Activated CD8-positive, alpha-beta memory T cell treated with anti-CD3 and anti-CD28 coated beads, Interleukin-2, amount 10 ng/mL, durations not matched to agents 7 days and 5 days (primary cell): ENCODE measurements around the gene MFSD6. TPM values are rescaled to one million over a fixed set of nuclear protein-coding genes. Genes with fewer than 3 reads are reported as not detected.
"Not testable (repeated sequence)": the region's sequence is repeated elsewhere in the genome, so short reads cannot be mapped to it uniquely, and the experiment has no call there.

Source experiments
- ATAC-seq: fragments of 150-1000 bp; cut with Tn5 transposase; one replicate; pipeline ENCODE4 v1.10.0; 2021; ENCODE audit warnings: moderate library complexity
- CTCF ChIA-PET: fragments of 350-600 bp; sonication (Branson Sonifier 250); formaldehyde crosslinking; loops from one replicate; lab custom pipeline; 2021; ENCODE audit warnings: antibody characterized with exemption; lab: Charles Lee
- DNase-seq: peaks from one replicate; pipeline ENCODE4 v3.0.0-alpha.2; 2020
- H3K27ac Mint-ChIP-seq: one replicate; pipeline ENCODE4 v1.8.0; 2021; ENCODE audit warnings: mild to moderate bottlenecking, mixed read lengths
- H3K27me3 Mint-ChIP-seq: one replicate; pipeline ENCODE4 v1.8.0; 2021; ENCODE audit warnings: mixed read lengths
- H3K36me3 Mint-ChIP-seq: one replicate; pipeline ENCODE4 v1.8.0; 2021; ENCODE audit warnings: mild to moderate bottlenecking, mixed read lengths
- H3K4me1 Mint-ChIP-seq: one replicate; pipeline ENCODE4 v1.8.0; 2021; ENCODE audit warnings: mixed read lengths
- H3K4me3 Mint-ChIP-seq: one replicate; pipeline ENCODE4 v1.8.0; 2021; ENCODE audit warnings: mild to moderate bottlenecking, moderate library complexity, mixed read lengths
- H3K9me3 Mint-ChIP-seq: one replicate; pipeline ENCODE4 v1.8.0; 2022; ENCODE audit warnings: low read depth, mixed read lengths
- total RNA-seq, 2 experiments: library from RNA; stranded (reverse); gene quantifications; one replicate each; pipeline ENCODE4 v1.2.3, GENCODE V29; 2021

MFSD6 gene
- total RNA-seq, 2 experiments from 2014 or later = 53.1 to 56.4 TPM

DNA sequence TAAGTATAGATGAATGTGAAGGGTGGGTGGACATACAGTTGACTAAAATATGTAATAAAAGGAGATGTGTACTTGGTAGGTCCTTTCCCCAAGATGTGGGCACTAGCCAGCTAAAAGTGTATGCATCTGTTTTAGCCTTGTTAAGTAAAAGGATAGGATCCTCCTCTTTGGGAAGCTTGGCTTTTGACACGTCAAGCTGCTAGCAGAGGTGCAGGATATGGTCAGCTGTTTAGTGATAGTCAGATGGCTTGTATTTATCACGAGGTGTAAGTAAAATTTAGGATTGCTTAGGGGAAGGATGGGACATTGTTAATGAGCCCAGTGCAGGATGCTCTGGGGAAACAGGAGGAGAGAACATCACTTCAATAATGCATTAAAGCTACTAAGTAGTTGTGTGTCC lies 1.5 kb downstream of the MFSD6 start:
- Mint-ChIP-seq H3K4me3 (peak overlapping the region; percentile 84), H3K9me3 (no peaks in the 10 kb centered on the region), H3K27me3 (no peaks in the 10 kb centered on the region), H3K27ac (peak overlapping the region; percentile 88), H3K4me1 (peaks cover 46% of the 10 kb centered on the region), H3K36me3 (peaks cover 10% of the 10 kb centered on the region)
- no peak for DNase-seq
- ATAC-seq = no peak
- CTCF ChIA-PET = interaction anchor here (1.6 kb wide), 1 partner anchor 10 kb away, joined by 3 read pairs; no protein-coding TSS in a partner anchor

DNA sequence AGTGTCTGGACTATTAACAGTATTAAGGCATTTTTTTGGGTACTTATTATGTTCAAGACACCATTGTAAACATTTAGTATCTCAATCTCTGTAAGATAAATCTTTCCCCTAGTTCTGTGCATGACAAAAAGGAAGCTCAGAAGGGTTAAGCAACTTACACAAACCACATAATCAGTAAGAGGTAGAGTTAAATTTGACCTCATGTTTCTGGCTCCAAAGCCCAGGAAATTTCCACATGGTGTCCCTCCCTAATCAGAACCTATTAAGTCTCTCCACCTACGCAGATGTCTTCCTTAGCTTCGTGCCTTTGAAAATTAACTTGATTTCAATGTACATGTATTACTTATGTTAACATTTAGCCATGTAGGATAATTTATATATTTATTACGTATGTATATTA lies 2.0 kb downstream of the MFSD6 start:
- Mint-ChIP-seq H3K27ac (peak overlapping the region; percentile 88), H3K4me1 (peaks cover 48% of the 10 kb centered on the region), H3K36me3 (peaks cover 10% of the 10 kb centered on the region), H3K4me3 (peak overlapping the region; percentile 84), H3K27me3 (no peaks in the 10 kb centered on the region), H3K9me3 (no peaks in the 10 kb centered on the region)
- ATAC-seq (no peak), DNase-seq (no peak)
- CTCF ChIA-PET = interaction anchor here (0.7 to 1.6 kb wide), 2 partner anchors 10 to 270 kb away, joined by 3 read pairs; no protein-coding TSS in a partner anchor

DNA sequence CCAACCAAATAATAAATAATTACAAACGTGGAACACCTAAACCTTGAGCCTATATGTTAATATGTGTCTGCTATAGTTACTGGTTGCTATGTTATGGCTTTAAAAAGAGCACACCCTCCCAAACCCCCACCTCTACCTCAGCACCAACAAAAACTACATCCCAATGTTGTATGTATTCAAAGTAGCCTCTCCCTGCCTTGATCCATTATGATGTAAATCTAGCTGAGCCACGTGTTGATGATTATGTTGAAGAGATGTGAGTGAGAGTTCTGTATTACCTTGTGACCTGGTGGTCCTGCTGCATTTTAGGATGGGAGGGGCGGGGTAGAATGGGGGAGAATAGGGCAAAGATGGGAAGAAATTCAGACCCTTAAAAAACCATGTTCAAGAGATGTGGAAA lies 4.8 kb downstream of the MFSD6 start:
- CTCF ChIA-PET = interaction anchor here (0.5 kb wide), 1 partner anchor 37 kb away, joined by 3 read pairs; no protein-coding TSS in a partner anchor

DNA sequence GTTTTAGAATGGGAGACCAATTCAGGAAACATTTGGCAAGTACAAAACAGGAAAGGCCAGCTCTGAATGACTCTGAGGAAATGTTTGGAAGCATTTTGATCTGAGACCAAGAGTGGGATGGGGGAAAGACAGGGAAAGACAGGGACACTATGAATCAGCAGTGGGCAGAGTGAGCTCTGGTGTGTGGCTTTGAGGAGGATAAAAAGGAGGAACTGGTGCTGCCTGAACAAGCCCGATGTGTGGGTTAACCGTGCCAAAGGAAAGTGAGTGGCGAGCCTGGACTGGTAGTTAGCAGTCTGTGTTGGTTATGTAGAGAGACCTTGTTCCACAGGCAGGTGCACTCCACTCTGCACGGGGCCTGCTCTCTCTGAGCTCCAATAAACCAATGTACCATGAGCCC lies 5.3 kb downstream of the MFSD6 start:
- DNase-seq (no peak), ATAC-seq (no peak)
- H3K9me3 Mint-ChIP-seq = no peaks in the 10 kb centered on the region
- H3K4me1 Mint-ChIP-seq = peaks cover 62% of the 10 kb centered on the region
- no peak overlapping the region for H3K4me3 Mint-ChIP-seq
- H3K36me3 Mint-ChIP-seq = peaks cover 26% of the 10 kb centered on the region
- CTCF ChIA-PET = interaction anchor here (0.5 kb wide), 1 partner anchor 37 kb away, joined by 3 read pairs; no protein-coding TSS in a partner anchor
- H3K27ac Mint-ChIP-seq = peak overlapping the region; percentile 38
- no peaks in the 10 kb centered on the region for H3K27me3 Mint-ChIP-seq

More for the DNA sequence above, 4.8 kb downstream of the MFSD6 start:
- ATAC-seq = no peak
- H3K27ac Mint-ChIP-seq = no peak overlapping the region
- H3K4me1 Mint-ChIP-seq = peaks cover 62% of the 10 kb centered on the region
- DNase-seq = no peak
- H3K9me3 Mint-ChIP-seq = no peaks in the 10 kb centered on the region
- H3K4me3 Mint-ChIP-seq = no peak overlapping the region
- peaks cover 21% of the 10 kb centered on the region for H3K36me3 Mint-ChIP-seq
- H3K27me3 Mint-ChIP-seq = no peaks in the 10 kb centered on the region

DNA sequence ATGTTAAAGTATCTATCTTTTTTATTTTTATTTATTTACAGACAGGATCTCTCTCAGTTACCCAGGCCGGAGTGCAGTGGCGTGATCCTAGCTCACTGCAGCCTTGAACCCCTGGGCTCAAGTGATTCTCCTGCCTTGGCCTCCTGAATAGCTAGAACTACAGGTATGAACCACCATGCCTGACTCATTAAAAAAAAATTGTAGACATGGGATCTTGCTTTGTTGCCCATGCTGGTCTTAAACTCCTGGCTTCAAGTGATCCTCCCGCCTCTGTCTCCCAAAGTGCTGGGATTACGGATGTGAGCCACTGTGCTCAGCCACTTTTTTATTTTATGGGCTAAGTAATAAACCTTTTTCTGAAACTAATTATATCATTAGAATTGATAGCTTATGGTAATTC lies 7.1 kb downstream of the MFSD6 start:
- no peak for DNase-seq
- no peak for ATAC-seq
- H3K4me3 Mint-ChIP-seq = no peak overlapping the region
- H3K27ac Mint-ChIP-seq = peak overlapping the region; percentile 95
- CTCF ChIA-PET = interaction anchor here (0.9 to 1.9 kb wide), 4 partner anchors 8 to 96 kb away, joined by 3 to 7 read pairs (median 4); partner anchors contain the start of gene HIBCH
- H3K9me3 Mint-ChIP-seq = no peaks in the 10 kb centered on the region
- H3K27me3 Mint-ChIP-seq = no peaks in the 10 kb centered on the region
- peaks cover 37% of the 10 kb centered on the region for H3K36me3 Mint-ChIP-seq
- H3K4me1 Mint-ChIP-seq = peaks cover 49% of the 10 kb centered on the region

DNA sequence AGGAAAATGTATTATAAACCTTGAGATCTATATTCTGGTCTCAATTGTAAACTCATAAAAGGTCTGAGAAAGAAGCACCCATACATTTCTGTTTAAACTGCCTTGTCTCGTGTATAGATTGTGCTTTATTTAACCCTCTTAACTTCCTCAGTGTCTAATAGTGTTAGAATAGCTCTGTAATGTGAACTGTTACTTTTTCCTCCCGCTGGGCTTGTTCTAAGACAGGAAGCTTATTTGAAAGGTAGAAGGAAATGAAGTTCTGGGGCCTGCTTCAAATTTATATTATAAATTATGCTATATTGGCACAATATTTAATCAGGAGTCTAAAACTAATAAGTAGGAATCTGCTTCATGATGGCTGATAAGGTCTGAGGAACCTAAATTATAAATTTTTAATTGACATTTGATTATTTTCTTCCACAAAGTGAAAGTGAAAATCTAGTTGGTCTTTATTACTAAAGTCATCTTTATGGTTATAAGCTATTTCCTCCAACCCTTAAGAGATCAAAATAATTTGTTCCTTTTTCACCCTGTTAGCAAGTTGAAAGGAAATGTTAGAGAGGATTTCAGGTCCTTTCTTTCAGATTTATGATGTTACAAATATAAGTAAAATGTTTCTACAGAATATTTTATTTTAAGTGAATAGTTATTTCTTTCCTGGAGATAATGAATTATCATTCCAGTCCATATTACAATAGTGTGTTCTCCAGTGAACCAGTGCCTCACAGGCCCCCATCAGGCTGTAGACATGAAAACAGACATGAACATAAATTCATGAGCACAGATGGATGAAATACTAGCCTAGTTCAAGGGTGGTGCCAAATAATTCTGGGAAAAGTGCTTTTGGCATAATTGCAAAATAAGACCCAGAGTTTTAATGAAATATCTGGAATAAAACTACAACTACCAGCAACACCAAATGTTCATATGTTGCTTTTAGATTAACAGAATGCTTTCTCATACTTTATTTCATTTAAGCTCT lies 7.9 kb downstream of the MFSD6 start:
- peak; percentile 67 for ATAC-seq
- H3K27ac Mint-ChIP-seq = peak overlapping the region; percentile 95
- no peaks in the 10 kb centered on the region for H3K9me3 Mint-ChIP-seq
- H3K27me3 Mint-ChIP-seq = no peaks in the 10 kb centered on the region
- CTCF ChIA-PET = interaction anchor here (0.9 to 1.9 kb wide), 5 partner anchors 9 to 263 kb away, joined by 3 to 7 read pairs (median 3); partner anchors contain the start of gene HIBCH
- peak overlapping the region; percentile 69 for H3K4me3 Mint-ChIP-seq
- H3K4me1 Mint-ChIP-seq = peaks cover 45% of the 10 kb centered on the region
- DNase-seq = no peak
- peaks cover 42% of the 10 kb centered on the region for H3K36me3 Mint-ChIP-seq

DNA sequence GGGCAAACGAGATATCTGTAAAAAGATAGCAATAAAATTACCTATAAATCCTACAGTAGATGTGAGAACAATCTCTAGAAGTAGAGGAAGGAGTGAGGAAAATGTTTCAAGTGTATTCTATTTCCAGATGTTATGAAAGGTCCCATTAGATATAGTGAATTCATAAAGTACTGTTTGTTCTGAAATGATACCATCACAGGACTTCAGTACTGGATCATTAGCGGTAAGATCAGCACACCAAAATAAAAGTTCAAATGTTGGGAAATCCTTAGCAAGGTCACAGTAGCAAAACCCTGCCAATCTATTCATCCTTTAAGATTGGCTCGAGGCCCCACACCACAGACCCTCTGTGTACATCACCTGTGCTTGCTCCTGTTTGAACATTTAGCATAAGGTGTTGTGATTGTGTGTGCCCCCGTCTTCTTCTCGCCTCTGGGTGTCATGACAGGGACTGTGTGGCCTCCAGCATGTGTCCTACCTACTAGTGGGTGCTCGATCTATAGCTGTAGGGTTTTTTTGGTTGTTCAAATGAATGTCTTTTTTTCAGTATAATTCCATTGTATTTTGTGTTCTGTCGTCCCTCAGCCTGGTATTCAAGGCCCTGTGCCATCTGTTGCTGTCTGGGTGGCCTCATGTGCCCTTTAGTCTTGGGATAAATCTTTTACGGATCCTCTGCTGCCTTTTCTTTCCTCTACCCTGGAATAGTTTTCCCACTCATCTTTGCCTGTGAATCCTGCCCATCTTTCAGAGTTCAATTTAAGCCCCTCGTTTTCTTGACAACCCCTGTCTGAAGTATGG lies 9.1 kb downstream of the MFSD6 start:
- peaks cover 42% of the 10 kb centered on the region for H3K36me3 Mint-ChIP-seq
- H3K9me3 Mint-ChIP-seq = no peaks in the 10 kb centered on the region
- ATAC-seq (no peak), DNase-seq (no peak)
- H3K4me3 Mint-ChIP-seq = no peak overlapping the region
- peaks cover 36% of the 10 kb centered on the region for H3K4me1 Mint-ChIP-seq
- CTCF ChIA-PET = no interaction called here
- H3K27ac Mint-ChIP-seq = no peak overlapping the region
- H3K27me3 Mint-ChIP-seq = no peaks in the 10 kb centered on the region

DNA sequence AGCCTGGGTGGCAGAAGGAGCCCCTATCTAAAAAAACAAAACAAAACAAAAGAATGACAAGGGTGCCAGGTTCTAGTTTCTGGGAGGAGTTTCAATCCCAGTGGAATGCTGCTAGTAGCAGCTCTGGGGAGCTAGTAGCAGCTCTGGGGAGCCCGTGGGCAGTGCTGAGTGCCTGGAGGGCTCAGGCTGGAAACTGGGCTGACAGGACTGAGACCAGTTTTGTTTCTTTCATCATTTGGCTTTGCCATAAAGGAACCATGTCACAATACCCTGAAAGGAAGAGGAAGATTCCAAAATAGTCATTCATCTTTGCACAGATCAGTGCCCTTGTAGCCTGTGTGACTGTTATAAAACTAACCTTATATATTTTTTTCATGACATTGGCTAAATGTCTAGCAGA lies 10.6 kb downstream of the MFSD6 start:
- Mint-ChIP-seq H3K27me3 (no peaks in the 10 kb centered on the region), H3K4me1 (peaks cover 22% of the 10 kb centered on the region), H3K9me3 (no peaks in the 10 kb centered on the region), H3K36me3 (peaks cover 46% of the 10 kb centered on the region), H3K27ac (no peak overlapping the region), H3K4me3 (no peak overlapping the region)
- no peak for ATAC-seq
- DNase-seq = no peak
- CTCF ChIA-PET = interaction anchor here (1.4 kb wide), 1 partner anchor 95 kb away, joined by 3 read pairs; no protein-coding TSS in a partner anchor

DNA sequence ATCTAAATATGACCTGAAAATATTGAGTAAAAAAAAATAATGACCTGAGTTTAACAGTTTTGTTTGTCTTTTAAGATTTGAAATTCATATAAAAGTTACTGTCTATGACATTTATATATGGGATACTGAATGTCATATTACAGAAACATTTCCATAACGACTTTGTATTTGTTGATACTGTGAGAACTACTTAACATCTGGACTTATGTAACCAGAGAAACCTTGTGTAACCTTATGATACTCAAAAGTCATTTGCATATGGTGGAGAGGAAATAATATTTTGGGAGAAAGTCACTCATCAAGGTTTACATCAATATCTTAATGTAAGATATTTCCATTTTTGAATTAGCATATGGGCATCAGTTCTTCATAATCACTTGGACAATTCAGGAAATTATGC lies 12.6 kb downstream of the MFSD6 start:
- no peak for ATAC-seq
- peaks cover 55% of the 10 kb centered on the region for H3K36me3 Mint-ChIP-seq
- no peaks in the 10 kb centered on the region for H3K9me3 Mint-ChIP-seq

DNA sequence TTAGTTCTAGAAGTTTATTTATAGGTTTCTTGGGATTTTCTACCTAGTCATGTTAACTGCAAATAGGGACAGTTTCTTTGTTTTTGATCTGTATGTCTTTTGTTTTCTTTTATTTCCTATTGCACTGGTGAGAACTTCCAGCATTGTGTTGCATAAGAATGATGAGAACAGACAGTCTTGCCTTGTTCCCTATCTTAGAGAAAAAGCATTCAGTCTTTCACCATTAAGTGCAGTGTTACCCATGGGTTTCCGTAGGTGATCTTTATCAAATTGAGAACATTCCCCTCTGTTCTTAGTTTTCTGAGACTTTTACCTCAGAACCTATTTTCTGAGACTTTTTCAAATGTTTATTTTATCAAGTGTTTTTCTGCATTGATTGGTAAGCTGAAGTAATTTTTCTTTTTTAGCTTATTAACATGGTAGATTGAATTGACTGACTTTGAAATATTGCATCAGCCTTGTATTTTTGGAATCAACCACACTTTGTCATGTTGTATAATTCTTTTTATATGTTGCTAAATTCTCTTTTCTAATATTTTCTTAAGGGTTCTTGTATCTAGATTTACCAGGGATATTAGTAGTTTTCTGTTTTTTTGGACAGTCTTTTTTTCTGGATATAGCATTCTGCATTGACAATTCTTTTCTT lies 17.2 kb downstream of the MFSD6 start:
- peaks cover 56% of the 10 kb centered on the region for H3K36me3 Mint-ChIP-seq
- no peak overlapping the region for H3K4me3 Mint-ChIP-seq
- no peak for ATAC-seq
- H3K27ac Mint-ChIP-seq = no peak overlapping the region
- CTCF ChIA-PET = no interaction called here
- peaks cover 13% of the 10 kb centered on the region for H3K4me1 Mint-ChIP-seq
- no peak for DNase-seq
- no peaks in the 10 kb centered on the region for H3K27me3 Mint-ChIP-seq
- H3K9me3 Mint-ChIP-seq = peaks cover 4% of the 10 kb centered on the region

More for the DNA sequence above, 12.6 kb downstream of the MFSD6 start:
- Mint-ChIP-seq H3K27me3 (no peaks in the 10 kb centered on the region), H3K27ac (no peak overlapping the region), H3K4me1 (peaks cover 14% of the 10 kb centered on the region), H3K4me3 (no peak overlapping the region)
- CTCF ChIA-PET = no interaction called here
- no peak for DNase-seq

DNA sequence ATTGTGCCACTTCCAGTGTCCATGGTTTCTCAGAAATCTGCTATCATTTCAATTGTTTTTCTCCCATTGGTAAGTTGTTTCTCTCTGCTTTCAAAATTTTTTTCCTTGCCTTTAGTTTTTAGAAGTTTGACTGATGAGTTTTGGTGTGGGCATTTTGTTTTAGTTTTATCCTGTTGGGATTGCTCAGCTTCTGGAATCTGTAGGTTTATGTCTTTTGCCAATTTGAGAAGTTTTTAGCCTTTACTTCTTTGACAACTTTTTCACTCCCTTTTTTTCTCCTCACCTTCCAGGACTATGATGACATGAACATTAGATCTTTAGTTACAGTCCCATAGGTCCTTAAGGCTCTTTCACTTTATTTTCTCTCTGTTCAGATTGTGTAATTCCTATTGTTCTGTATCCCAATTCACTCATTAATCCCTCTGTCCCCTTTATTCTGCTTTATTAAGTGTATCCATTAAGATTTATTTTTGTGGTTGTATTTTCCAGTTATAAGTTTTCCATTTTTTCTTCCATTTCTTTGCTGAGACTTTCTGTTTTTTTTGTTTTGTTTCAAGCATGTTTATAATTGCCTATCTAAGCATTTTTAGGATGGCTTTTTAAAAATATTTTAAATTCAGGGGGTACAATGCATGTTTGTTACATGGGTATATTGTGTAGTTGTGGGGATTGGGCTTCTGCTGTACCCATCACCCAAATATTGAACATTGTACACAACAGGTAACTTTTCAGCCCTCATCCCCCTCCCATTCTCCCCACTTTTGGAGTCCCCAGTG lies 17.9 kb downstream of the MFSD6 start:
- no peak for ATAC-seq
- peaks cover 4% of the 10 kb centered on the region for H3K9me3 Mint-ChIP-seq
- no peak for DNase-seq
- H3K4me3 Mint-ChIP-seq = no peak overlapping the region
- H3K27me3 Mint-ChIP-seq = no peaks in the 10 kb centered on the region
- peaks cover 52% of the 10 kb centered on the region for H3K36me3 Mint-ChIP-seq
- H3K27ac Mint-ChIP-seq = no peak overlapping the region
- H3K4me1 Mint-ChIP-seq = peaks cover 13% of the 10 kb centered on the region
- CTCF ChIA-PET = no interaction called here

DNA sequence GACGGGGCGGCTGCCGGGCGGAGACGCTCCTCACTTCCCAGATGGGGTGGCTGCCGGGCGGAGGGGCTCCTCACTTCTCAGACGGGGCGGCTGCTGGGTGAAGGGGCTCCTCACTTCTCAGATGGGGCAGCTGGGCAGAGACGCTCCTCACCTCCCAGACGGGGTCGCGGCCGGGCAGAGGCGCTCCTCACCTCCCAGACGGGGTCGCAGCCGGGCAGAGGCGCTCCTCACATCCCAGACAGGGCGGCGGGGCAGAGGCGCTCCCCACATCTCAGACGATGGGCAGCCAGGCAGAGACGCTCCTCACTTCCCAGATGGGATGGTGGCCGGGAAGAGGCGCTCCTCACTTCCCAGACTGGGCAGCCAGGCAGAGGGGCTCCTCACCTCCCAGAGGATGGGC lies 22.7 kb downstream of the MFSD6 start:
- CTCF ChIA-PET, ATAC-seq, H3K9me3 Mint-ChIP-seq, H3K27me3 Mint-ChIP-seq, H3K4me3 Mint-ChIP-seq, DNase-seq, H3K27ac Mint-ChIP-seq: not testable (repeated sequence)
- peaks cover 43% of the 10 kb centered on the region for H3K4me1 Mint-ChIP-seq
- H3K36me3 Mint-ChIP-seq = peaks cover 45% of the 10 kb centered on the region
